ENCODE data around the gene FAM177B.
"Not testable (repeated sequence)": the region's sequence is repeated elsewhere in the genome, so short reads cannot be mapped to it uniquely, and the experiment has no call there.

FAM177B gene

DNA sequence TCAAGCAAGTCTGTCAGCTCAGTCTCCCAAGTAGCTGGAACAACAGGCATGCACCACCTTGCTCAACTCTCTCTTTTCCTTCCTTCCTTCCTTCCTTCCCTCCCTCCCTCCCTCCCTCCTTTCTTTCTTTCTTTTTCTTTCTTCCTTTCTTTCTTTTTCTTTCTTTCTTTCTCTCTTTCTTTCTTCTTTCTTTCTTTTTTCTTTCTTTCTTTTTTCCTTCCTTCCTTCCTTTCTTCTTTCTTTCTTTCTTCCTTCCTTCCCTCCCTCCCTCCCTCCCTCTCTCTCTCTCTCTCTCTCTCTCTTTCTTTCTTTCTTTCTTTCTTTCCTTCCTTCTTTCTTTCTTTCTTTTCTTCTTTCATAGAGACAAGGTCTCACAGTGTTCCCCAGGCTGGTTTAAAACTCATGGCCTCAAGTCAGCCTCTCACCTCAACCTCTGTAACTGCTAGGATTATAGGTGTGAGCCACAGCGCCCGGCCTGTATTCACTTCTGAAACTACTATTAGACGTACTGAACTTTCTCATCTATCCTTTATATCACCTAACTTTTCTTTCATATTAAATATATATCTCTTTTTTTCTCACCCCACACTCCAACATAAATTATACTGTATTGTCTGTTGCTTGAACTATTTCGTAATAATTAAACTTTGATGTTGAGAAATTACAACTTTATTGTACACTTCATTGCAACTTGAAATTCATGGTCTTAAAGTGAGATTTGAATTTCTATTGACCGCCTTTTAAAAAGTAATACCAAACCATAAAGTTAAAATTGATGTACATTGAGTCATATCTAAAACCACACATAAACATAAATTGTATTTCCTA, 4.8 kb downstream of the FAM177B start:
- not testable (repeated sequence) for DNase-seq (ENCODE audit: low spot score)

DNA sequence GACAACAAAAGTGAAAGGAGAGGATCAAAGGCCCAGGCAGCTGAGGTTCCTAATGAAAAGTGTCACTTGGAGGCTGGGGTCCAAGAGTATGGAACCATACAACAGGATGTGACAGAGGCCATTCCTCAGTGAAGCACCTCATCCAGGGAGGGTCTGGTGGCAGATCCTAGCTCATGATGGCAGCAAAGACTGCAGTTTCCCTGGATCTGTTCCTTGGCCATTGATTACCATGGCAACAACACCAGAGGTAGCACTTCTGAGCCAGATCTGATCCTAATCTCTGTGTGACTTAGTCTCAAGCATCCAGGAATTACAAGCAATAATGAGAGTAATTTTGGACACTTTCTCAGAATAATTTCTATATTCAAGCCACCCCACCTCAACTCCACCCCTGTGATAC, 12.9 kb downstream of the FAM177B start:
- DNase-seq (ENCODE audit: low spot score) = no peak

DNA sequence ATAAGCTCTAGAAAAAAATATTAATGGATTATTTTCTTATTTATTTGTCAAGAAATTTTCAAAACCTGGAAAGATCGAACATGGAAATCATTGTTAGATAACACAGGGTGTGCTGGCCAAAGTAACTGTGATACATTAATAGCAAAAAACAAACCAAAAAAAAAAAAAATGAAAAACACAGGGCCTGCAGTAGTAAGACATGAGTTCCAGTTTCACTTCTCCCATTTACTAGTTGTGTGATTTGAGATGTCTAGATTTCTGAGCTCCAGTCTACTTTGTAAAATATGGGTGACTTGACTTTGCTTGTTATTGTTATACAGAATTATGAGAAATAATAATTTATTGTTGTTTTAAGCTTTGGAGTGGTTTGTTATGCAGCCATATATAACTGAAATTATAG, 13.6 kb downstream of the FAM177B start:
- DNase-seq (ENCODE audit: low spot score) = no peak

DNA sequence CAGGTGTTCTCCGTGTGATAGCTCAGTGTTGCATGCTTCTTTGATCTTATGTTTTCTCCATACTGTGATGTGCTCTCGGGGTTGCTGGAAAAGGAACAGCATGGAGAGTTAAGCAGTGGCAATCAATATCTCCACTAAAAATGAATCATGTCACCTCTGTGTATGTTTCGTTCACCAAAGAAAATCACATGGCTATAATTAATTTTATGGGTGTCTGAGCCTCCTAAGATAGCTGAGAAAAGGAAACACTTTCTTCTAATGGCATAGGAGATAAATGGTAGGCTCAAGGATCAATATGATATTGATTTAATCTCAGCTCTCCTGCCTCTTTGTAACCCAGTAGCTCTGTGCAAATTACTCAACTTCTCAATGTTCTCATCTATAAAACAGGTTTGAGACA, 14.3 kb downstream of the FAM177B start:
- DNase-seq (ENCODE audit: low spot score) = no peak

DNA sequence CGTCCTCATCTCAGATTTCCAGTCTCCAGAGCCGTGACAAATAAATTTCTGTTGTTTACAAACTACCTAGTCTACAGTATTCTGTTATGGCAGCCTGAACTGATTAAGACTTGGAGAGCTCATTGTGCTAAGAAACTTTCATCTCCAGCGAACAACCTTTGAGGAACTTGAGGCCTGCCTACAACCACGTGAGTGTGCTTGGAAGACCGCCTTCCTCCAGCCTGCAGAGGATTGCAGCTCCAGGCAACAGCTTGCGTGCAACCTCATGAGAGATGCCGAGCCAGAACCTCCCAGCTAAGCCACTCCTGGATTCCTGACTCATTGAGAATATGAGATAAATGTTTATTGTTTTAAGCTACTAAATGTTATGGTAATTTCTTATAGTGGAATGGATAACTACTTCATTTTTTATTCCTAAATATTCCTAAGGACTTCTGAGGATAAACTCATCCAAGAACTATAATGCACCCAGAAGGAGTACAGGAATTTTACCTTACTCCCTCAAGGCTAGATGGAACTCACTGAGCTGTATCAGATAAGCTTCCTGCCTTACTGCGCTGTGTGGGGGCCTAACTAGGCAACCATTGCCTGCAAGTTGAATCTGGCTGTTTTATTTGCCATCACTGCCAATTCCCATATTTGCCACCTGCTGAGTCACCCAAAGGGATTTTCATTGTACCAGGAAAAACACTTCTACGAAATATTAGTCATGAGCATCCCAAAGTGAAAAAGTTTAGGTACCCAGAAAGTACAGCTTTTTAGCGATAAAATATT, 17.6 kb downstream of the FAM177B start:
- no peak for DNase-seq (ENCODE audit: low spot score)

- DNase-seq (ENCODE audit: low spot score) = no peak
Observed at GRCh38 chr1:222757646-222758268, 20.8 kb downstream of the FAM177B start.

DNA sequence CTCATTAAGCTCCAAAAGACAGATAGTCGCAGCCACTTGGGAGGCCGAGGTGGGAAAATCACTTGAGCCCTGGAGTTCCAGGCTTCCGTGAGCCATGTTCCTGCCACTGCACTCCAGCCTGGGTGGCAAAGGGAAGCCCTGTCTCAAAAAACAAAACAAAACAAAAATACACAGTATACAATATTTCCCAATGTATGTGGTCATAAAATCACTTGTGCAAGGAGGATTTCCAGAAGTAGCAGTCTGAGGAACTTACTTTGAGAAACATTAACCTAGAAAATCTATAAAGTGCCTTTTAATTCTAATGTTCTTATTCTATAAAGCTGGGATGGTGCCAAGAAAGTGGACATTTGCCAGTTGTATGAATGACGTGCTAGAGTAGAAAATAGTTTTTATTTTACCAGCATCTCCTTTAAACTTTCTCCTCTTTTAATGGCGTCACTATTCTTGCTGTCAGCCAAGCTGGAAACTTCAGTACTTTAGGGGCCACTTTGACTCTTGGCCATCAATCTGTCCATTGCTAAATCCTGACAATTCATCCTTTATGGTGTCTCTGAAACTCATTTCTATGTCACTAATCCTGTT, 22.5 kb downstream of the FAM177B start:
- no peak for DNase-seq (ENCODE audit: low spot score)

DNA sequence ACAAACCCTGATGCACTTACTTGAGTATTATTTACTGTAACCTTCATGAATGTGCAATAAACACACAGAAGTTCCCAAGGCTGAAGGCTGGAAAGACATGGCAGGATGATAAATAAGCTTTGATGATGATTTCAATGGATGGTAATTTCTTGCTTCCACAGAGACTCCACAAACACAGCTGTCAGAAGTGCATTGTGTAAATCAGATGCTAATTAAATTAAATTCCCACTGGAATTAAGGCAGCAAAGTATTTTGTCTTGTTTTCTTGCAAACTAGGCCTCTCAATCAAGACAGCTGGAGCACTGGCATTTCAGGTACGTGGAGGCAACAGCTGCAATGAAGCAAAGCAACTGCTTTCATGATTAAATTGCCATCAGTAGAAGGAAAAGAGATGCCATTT, 24.1 kb downstream of the FAM177B start:
- DNase-seq (ENCODE audit: low spot score) = no peak

- not testable (repeated sequence) for DNase-seq (ENCODE audit: low spot score)
Observed at GRCh38 chr1:222762178-222762577, 25.2 kb downstream of the FAM177B start.

GRCh38 chr1:222767152-222767571, 30.2 kb downstream of the FAM177B start:
- DNase-seq (ENCODE audit: low spot score) = no peak

- DNase-seq (ENCODE audit: low spot score) = no peak
Observed at GRCh38 chr1:222768592-222768991, 31.6 kb downstream of the FAM177B start.

DNA sequence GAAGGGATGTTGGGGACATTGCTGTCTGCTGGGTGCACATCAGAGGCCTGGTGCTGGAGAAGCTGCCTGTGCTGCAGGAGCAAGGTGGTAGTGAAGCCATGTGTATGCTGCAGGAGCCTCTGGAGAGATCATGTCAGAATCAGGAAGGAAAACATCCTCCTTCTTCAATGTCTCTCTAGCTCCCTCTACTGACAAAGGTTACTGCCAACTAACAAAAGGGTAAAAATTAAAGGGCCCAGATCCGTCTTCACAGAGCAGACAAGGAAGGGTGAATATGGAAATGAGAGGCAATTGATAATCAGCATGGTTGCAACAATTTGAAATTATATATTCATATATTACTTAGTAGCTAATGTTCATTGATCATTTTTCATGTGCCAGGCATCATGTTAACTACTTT, 32.2 kb downstream of the FAM177B start:
- no peak for DNase-seq (ENCODE audit: low spot score)

- no peak for DNase-seq (ENCODE audit: low spot score)
Observed at GRCh38 chr1:222769971-222770620, 33.1 kb downstream of the FAM177B start.

GRCh38 chr1:222772996-222773379, 36.0 kb downstream of the FAM177B start:
- DNase-seq (ENCODE audit: low spot score) = no peak

DNA sequence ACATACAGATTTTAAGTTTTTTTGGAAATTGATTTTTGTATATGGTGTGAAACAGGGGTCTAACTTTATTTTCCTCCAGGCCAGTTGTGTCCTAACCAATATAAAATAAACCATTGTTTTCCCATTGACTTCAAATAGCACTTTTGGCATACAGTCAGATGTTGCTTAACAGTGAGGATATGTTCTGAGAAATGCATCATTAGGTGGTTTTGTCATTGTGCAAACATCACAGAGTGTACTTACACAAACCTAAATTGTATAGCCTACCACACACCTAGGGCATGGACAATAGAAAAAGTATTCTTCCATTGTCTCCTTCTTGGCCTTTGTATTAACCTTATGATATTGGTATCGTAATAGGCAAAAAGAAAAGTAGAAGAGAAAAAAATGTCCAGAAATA, 40.5 kb downstream of the FAM177B start:
- DNase-seq (ENCODE audit: low spot score) = no peak

- no peak for DNase-seq (ENCODE audit: low spot score)
Observed at GRCh38 chr1:222777977-222778376, 41.0 kb downstream of the FAM177B start.

GRCh38 chr1:222781251-222781650, 44.2 kb downstream of the FAM177B start:
- DNase-seq (ENCODE audit: low spot score) = no peak

DNA sequence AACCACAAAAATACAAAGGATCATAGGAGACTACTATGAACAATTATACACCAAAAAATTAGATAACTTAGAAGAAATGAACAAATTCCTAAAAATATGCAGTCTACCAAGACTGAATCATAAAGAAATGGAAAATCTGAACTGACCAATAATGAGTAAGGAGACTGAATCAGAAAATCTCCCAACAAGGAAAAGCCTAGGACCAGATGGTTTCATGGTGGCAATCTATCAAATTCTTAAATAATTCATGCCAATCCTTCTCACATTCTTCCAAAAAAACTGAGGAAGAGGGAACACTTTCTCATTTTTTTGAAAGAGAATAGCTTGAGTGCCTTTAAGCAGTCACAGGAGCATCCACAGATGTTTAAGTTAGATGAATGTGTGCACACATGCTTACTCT, 46.0 kb downstream of the FAM177B start:
- DNase-seq (ENCODE audit: low spot score) = no peak

- DNase-seq (ENCODE audit: low spot score) = no peak
Observed at GRCh38 chr1:222784371-222784770, 47.4 kb downstream of the FAM177B start.

- DNase-seq (ENCODE audit: low spot score) = no peak
Observed at GRCh38 chr1:222784916-222785315, 47.9 kb downstream of the FAM177B start.

- no peak for DNase-seq (ENCODE audit: low spot score)
Observed at GRCh38 chr1:222785529-222785928, 48.5 kb downstream of the FAM177B start.

- no peak for DNase-seq (ENCODE audit: low spot score)
Observed at GRCh38 chr1:222786121-222786520, 49.1 kb downstream of the FAM177B start.
